ENCODE data around the gene REPIN1. TPM values are rescaled to one million over a fixed set of nuclear protein-coding genes. Genes with fewer than 3 reads are reported as not detected.

The REPIN1 gene
- polyA plus RNA-seq, 1 donor, result 80.7 TPM

DNA sequence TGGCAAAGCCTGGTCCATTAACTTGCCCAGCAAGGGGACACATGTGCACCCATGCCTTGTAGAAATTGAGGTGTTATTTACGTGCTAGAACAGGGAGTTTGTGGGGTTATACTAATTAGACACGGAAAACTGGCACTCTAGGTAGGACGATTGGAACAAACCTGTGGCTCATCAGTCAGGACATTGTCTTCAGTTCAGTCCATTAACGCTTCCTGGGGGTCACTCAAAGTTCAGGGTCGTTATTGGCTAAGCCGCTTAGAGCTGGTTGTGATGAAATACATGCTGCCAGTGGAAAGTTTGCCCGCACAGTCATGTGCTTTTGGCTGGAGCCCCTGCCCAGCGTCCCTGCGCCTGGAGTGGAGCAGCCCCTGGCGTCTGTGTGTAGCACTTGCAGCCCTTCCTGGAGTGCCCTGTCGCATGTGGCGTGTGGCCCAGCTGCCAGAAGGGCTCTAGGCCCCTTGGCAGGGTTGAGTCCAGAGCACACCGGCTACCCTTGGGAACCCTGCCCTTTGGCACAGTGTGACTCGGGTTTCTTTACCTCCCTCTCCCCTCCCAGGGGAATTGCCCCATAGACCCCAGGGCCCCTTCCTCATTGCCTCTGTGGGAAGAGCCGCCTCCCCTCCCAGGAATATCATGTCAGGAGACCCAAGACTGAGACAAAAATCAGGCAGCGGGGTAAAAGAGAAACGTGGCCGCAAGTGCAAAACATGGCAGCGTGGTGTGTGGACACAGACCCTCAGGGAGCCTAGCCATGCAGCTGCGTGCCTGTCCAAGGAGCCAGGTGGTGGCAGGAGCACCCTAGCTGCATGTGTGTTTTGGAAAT lies 20.3 kb downstream of the REPIN1 start:
- DNase-seq, result no peak

DNA sequence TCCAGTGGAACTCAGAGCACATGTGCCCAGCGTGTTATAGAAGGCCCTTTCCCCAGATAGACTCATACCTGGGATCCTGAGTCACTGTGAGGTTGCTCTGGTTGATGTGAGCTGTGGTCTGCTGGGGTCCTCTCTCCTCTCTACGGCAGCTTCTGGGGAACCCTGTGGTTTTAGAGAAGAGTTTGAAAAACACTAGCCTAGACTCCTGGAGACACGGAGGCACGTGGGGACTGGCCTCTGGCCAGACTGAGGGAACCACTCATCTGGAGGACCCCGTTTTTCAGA lies 20.9 kb downstream of the REPIN1 start:
- no peak for DNase-seq

DNA sequence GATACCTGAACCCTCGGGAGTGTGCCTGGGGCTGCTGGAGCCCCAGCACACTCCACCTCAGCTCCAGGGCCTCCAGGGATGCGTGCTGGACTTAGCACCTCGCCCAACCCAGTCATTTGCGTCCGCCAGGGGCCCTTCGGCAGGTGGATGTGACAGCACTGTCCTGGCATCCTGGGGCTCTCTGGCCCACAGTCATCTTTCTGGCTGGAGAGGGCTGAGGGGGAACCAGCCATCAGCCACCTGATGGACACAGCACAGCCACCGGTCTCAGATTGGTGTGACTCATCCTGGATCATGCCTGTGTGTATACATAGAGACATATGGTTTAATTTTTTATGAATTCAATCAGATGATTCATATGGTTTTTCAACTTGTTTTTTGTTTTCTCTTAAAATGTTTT lies 21.6 kb downstream of the REPIN1 start:
- DNase-seq, result no peak

DNA sequence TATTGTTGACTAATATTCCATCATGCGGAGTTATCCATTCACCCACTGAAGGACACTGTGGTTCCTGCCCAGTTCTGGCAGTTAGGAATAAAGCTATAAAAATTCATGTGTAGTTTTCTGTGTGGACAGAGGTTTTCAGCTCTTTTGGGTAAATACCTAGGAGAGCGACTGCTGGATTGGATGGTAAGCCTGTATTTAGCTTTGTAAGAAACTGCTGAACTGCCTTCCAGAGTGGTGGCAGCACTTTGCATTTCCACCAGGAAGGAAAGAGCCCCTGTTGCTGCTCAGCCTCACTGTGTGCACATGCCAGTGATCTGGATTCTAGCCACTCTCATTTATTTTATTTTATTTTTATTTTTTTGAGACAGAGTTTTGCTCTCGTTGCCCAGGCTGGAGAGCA lies 24.7 kb downstream of the REPIN1 start:
- DNase-seq, result no peak

DNA sequence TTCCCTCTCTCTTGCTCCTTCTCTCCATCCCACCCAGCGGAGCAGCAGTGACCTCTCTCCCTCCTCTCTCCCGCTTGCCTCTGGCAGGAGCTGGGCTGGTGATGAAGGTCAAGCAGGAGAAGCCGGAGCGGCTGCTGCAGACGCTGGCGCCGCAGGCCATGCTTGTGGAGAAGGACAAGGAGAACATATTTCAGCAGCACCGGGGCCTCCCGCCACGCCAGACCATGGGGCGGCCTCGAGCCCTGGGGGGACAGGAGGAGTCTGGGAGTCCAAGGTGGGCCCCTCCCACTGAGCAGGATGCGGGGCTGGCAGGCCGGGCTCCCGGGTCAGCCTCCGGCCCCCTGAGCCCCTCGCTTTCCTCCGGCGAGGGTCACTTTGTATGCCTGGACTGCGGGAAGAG lies 27.8 kb downstream of the REPIN1 start:
- no peak for DNase-seq

DNA sequence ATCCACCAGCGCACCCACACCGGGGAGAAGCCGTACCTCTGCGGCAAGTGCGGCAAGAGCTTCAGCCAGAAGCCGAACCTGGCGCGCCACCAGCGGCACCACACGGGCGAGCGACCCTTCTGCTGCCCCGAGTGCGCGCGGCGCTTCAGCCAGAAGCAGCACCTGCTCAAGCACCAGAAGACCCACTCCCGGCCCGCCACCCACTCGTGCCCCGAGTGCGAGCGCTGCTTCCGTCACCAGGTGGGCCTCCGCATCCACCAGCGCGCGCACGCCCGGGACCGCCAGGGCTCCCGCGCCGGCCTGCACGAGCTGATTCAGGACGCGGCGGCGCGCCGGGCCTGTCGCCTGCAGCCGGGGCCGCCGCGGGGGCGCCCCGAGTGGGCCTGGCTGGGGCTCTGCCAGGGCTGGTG lies 28.2 kb downstream of the REPIN1 start:
- DNase-seq, result no peak

DNA sequence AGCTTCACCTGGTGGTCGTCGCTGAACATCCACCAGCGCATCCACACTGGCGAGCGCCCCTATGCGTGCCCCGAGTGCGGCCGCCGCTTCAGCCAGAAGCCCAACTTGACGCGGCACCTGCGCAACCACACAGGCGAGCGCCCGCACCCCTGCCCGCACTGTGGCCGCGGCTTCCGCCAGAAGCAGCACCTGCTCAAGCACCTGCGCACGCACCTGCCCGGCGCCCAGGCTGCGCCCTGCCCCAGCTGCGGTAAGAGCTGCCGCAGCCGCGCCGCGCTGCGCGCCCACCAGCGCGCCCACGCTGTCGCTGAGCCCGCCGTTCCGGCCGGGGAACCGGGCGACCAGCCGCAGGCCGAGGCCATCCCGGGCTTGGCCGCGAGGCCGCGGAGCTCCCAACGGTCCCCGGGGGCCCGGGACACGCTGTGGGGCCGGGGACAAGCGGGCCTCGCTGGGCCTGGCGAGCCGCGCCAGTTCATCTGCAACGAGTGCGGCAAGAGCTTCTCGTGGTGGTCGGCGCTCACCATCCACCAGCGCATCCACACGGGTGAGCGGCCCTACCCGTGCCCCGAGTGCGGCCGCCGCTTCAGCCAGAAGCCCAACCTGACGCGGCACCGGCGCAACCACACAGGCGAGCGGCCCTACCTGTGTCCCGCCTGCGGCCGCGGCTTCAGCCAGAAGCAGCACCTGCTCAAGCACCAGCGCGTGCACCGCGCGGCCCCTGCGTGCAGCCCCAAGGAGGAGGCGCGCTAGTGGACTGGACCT lies 28.9 kb downstream of the REPIN1 start:
- no peak for DNase-seq

DNA sequence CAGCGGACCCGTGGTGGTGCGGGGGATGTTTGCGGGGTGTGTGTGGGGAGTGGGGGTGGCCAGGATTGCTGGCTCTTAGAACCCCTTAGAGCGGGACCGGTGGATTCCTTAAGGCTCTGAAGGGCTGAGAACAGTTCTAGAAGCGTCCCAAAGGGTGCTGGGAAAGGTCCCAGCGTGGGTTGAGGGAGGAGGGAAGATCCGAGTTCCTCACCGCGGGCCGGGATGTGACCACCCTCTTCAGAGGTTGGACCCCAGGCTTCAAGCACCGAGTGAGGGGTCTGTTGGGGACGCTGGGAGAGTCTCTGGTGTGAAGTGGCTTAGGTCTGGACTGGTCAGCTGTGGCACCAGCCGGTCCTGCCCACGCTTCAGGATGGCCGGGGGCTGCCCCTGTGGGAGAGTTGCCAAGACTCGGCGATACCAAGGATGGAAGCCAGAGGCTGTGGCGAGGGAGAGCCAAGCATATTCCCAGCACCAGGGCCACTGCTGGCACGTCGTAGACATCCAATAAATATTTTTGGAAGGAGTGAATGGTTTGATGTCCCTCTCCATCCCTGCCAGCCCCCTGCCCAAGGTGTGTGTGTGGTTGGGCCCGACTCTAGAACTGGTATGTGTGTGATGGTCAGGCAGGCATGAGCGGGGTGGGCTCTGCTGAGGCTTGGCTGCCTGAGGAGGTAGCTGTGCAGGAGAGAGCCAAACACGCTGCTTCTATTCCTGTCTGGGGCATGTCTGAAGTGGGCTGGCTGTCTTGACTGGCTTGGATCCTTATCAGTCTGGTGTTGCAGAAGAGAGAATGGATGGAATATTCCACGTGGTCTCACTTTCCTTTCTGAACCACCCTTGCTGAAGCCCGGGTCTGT lies 29.7 kb downstream of the REPIN1 start:
- no peak for DNase-seq

DNA sequence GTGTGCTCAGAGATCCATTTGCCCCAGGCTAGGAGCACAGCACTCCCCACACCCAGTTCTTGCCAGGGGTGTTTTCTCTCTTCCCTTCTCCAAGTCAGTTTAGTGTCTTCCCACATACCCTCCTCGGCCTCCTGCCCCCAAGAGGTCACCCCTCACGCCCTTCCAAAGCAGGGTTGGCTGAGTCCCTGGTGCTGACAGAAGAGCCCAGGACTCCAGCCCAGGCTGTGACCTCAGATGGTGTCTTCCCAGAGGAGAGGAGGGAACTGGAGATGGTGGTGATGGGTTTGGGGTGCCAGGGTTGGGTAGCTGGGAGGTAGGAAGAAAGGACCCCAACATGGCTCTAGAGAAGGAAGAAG lies 30.3 kb downstream of the REPIN1 start:
- no peak for DNase-seq

DNA sequence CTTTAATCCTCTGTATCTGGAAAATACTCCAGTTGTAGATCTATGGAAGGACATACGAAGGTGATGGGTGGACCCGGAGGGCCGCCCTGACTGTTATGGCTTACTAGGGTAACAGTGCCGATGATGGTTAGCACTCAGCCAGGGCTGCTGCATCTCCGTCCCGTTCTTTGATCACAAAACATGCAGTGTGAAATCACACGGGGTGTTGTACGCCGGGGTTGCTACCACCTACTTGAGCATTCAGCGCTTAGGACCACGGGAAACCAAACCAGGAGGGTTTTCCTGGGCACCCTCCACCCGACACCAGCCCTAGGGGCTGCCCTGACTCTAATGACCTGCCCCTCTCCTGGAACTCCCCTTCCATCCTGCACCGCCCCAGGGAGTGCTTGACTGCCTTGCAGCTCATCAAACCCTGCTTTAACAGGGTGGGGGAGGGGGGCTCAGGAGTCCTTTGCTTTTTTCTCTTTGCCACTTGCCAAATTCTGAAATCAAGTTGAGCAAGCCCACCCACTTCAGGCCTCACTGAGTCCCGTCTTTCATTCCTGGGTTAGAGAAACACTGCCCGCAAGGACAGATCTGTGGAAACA lies 30.9 kb downstream of the REPIN1 start:
- DNase-seq, result no peak

DNA sequence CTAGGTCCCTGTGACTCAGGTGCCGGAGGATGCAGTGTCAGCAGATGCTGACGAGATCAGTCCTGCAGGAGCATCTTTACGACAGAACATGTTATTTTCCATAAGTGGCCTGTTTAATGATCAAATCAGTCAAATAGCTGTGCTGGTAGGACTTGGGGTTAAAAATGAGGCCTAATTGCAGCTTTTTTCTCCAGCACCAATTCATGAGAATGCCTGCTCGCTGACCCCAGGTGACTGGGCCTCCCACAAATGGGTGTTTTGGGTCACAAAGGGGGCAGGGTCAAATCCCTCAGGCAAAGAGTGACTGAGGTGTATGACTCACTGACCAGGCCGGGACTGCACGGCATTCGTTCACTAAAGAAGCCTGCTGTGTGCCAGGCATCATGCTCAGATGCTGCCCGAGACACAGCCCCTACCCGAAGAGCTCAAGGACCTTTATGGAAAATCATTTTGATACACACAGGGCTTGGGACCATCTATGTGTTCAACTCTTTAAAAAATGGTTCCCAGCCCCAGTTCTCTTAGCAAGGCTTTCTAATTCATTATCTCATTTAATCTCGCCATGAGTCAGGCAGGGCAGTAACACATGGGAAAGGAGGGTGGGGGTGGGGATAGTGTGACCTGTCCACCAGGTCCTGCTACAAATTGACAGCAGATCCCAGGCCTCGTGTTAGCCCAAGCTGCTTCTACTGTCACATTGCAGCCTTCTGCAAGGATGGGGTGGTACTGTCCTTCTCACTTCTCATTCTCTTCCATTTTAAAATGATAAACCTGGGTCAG lies 31.6 kb downstream of the REPIN1 start:
- no peak for DNase-seq

DNA sequence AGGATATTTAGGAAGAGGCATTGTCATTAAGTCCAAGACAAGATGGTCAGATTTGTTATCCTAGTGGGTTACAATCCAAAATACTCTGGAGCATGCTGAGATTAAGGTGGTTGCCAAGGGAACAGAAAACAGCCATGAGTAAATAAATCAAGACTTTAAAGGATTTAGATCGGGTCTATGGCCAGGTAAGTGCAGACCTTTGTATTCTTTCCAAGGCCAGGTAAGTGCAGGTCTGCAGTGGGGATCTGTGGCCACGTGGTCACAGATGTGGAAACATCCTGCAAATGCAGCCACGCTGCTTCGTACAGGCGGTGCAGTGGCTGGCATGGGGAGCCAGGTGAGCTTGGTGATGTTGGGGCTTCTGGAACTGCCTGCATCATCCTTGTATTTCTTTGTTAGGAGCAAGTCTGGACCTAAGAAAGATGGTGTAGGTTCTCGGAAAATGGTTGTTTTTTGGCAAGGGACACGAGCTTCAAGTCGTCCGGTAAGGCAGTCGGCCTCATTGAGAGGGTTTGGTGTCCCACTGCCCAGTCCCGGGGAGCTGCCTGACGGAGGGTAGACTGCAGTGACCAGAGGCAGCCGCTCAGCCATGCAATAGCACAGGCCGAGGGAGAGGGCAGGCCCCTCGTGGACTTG lies 32.3 kb downstream of the REPIN1 start:
- DNase-seq, result no peak

DNA sequence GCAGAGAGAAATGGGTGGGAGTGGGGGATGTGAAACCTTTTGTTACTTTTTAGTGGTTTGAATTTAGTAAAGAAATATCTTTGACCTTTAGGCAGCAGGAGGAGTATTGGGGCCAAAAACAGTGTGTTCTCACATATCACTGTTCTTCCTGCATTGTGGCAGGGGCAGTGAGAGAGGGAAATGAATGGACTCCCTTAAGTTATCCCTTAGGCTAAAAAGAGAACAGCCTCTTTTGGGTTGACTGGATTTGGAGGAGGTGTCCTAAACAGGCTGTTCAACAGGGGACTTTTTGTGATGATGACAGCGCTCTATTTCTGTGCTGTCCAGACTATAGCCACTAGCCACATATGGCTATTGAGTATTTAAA lies 32.8 kb downstream of the REPIN1 start:
- no peak for DNase-seq

DNA sequence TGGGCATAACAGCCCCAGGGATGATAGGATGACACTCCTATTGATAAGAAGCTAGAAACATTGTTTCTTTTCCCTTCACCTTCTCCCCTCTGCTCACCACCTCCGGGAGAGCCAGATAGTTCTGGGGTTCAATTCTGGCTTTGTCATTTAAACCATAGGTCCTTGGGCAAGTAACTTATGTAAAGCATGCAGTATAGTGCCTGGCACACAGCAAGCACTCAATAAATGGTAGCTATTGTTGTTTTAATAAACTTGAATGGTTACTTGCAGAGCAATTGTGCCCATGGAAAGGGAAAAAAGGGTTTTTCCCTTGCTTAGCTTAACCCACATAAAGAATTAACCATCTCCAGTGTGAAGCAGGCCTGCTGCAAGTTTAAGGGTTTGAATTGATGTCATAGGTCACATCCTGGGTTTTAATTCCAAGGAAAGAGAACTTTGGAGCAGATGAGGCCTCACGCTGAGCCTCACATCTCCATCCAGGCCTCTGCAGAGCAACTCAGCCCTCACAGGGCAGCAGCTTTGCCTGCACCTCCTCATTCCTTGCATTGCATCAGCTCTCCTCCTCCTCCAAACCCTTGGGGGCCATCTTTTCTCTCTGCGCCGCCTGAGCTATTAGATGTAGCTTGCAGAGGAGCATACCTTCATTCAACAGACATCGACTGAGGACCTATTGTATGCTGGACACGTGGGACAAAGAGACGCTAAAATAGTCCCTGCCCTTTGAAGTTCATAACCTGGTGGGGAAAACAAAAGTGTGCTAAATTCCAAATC lies 33.4 kb downstream of the REPIN1 start:
- no peak for DNase-seq

DNA sequence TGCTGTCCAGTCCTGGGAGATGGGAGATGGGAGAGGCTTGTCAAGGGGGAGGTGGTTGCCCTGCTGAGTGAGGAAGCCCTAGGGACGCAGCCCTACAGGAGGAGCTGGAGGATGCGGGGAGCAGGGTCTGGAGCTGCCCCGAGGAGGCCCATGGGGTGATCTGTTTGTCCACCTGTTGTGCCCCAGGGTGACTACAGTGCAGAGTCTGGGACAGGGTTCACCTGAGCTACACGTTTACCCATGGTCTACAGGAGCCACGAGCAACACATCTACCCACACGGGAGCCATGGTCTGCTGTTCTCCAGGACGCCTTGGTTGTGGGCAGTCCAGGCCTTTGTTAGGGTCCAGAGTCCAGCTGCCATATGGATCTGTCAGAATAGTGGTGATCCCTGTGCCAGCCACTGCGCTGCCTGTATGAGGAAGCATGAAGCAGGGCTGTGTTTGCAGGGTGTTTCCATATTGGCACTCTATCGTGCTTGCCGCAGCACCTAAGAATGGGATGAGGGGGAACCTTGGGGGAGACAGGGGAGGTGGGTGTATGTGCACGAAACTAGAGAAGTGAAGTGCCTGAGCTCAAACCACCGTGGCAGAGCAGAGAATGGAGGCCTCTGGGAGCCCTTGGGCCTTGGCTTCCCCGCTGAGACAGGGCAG lies 34.2 kb downstream of the REPIN1 start:
- DNase-seq, result no peak

DNA sequence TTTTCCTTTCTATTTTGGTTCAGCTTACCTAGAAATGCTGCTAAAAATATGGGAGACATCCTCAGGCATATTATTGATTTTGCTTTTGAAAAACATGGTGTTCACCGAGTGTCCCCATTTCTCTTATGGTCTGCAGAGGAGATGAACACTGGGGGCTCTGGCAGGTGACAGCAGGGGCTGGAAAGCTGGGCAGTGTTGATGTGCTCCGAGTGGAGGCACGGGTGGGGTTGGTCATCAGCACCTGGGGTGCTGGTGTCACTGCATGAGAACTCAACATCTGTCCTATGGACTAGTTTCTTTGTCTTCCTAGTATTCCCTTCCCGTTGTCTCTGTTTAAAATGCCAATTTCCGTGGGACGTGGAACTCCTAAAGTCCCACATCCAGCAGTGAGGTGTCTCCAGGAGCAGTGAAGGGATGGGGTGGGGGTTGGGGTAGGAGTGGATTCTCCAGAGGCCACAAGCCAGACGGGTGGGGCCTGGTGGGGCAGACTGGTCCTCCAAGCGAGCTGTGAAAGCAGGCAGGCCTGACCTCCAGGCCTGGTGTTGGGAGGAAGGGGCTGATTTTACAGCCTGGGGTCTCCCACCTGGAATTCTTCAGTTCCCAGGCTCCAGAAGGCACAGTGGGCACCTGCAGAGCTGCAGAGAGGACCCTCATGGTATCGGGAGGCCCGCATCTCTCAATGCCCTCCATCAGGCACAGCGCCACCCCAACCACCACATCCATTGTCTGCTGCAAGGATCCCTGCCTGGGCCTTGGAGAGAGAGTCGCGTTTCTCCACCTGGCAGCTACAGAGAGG lies 35.0 kb downstream of the REPIN1 start:
- no peak for DNase-seq

DNA sequence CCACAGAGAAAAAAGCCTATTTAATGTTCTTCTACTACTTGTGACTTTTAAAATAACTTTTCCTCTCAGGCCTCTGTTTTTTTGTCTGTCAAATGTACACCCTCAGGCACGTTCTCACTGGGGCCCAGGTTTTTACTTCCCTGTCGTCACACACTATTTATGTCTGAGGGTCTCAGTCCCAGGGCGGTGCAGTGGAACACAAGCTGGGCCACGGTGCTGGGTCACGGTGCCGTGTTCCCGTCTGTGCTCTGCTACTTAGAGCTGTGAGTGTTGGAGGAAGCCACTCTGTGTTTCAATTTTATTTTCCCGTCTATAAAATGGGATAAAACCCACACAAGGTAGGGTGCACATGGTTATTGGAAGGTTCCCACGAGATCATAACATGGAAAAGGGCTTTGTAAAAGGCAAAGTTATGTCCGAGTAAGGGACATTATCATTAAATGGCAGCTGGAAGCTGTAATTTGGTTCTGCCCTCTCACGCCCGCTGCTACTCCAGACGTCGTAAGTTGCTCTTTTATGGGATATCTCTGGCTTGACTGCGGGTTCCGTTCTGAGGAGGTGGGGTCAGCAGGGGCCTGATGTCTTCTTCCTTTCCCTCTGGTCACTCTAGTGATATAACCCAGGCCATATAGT lies 35.7 kb downstream of the REPIN1 start:
- DNase-seq, result no peak

DNA sequence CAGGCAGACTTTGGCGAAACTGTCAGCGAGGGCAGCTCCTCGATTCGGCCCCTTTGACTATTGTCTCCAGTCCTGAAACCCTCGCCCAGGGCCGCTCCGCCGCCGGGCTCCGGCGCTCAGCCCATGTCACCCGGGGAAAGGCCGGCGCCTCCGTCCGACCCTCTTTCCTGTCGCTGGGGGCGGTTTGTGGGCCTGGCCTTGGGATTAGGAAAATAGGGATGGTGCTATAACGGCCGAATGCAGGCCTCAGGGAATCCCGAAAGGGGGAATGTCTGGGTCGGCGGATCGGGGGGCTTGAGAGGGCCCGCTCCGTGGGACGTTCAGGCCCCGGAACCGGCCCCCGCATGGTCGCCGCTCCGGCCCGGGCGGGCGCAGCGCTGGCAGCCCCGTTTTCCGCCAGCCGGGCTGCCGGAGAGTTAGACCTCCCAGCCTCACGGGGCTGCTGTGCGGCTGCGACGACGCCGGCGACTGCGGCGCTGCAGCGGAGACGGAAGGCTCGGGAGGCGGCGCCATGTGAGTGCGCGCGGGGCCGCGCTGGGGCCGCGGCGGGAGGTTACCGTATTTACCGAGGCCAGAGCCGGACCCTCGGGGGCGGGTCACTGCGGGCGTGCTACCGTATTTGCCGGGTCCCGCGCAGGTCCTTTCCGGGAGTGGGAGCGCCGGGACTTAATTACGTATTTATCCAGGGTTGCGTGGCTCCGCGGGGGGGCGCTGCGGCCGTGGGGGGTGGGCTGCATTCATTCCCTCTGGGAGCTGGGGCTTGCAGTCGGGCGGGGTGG lies 36.4 kb downstream of the REPIN1 start:
- DNase-seq, result peak; percentile 86
